ENCODE results near the gene RFNG. TPM values are rescaled to one million over a fixed set of nuclear protein-coding genes. Genes with fewer than 3 reads are reported as not detected.
A peak's percentile ranks its signal among the peaks of the same experiment; 100 is the strongest.

Gene RFNG
- total and polyA plus RNA-seq, 4 donors, result 29.1 to 38.2 (median 36.1) TPM

GRCh38 chr17:82007228-82007494, 44.5 kb downstream of the RFNG start:
- Histone ChIP-seq H3K36me3 (ENCODE audit: control insufficient read depth in 4 of 4, insufficient read depth in 4 of 4, low read length in 4 of 4) (peaks cover 0 to 17% (median 0%) of the 10 kb centered on the region in 4 donors), H3K9me3 (ENCODE audit: control insufficient read depth in 4 of 4, insufficient read depth in 3 of 4, low read length in 3 of 4) (no peaks in the 10 kb centered on the region), H3K27ac (ENCODE audit: low read depth in 1 of 2, low read length in 1 of 2) (no peak overlapping the region), H3K27me3 (ENCODE audit: control insufficient read depth in 3 of 3, insufficient read depth in 3 of 3, low read length in 2 of 3) (no peaks in the 10 kb centered on the region), H3K4me1 (ENCODE audit: control insufficient read depth in 5 of 5, insufficient read depth in 5 of 5, low read length in 5 of 5) (peaks cover 3 to 22% (median 8%) of the 10 kb centered on the region in 5 donors), H3K4me3 (no peak overlapping the region), H3K9ac (ENCODE audit: insufficient read depth in 1 of 2, low read length in 2 of 2) (no peak overlapping the region)
- ATAC-seq (ENCODE audit: insufficient read depth, low FRiP score), result no peak
- WGBS, 2 donors, result 89 to 90% methylated on average over 6 of the region's 6 CpGs
- TF ChIP-seq CTCF (IDR thresholded peaks at IDR 0.05; ENCODE audit: control extremely low read depth, extremely low read depth), result no peak
- DNase-seq, result no peak

- H3K9ac ChIP-seq (ENCODE audit: insufficient read depth in 1 of 2, low read length in 2 of 2), result no peak overlapping the region
- H3K4me1 ChIP-seq (ENCODE audit: control insufficient read depth in 5 of 5, insufficient read depth in 5 of 5, low read length in 5 of 5), result peaks cover 3 to 20% (median 8%) of the 10 kb centered on the region in 5 donors
- no peaks in the 10 kb centered on the region for H3K27me3 ChIP-seq (ENCODE audit: control insufficient read depth in 3 of 3, insufficient read depth in 3 of 3, low read length in 2 of 3)
- peaks cover 0 to 17% (median 0%) of the 10 kb centered on the region in 4 donors for H3K36me3 ChIP-seq (ENCODE audit: control insufficient read depth in 4 of 4, insufficient read depth in 4 of 4, low read length in 4 of 4)
- H3K9me3 ChIP-seq (ENCODE audit: control insufficient read depth in 4 of 4, insufficient read depth in 3 of 4, low read length in 3 of 4), result no peaks in the 10 kb centered on the region
- ATAC-seq (ENCODE audit: insufficient read depth, low FRiP score) (no peak), DNase-seq (peak; percentile 64 to 72 (median 66))
- H3K4me3 ChIP-seq, result no peak overlapping the region
- no peak for TF ChIP-seq CTCF (IDR thresholded peaks at IDR 0.05; ENCODE audit: control extremely low read depth, extremely low read depth)
- 80 to 93% methylated on average over 19 to 24 of the region's 24 CpGs for WGBS, 2 donors
- no peak overlapping the region for H3K27ac ChIP-seq (ENCODE audit: low read depth in 1 of 2, low read length in 1 of 2)
Measured at GRCh38 chr17:82006468-82007227, 45.0 kb downstream of the RFNG start.

- Histone ChIP-seq H3K9ac (ENCODE audit: insufficient read depth in 1 of 2, low read length in 2 of 2) (no peak overlapping the region), H3K27ac (ENCODE audit: low read depth in 1 of 2, low read length in 1 of 2) (no peak overlapping the region), H3K4me3 (no peak overlapping the region), H3K27me3 (ENCODE audit: control insufficient read depth in 3 of 3, insufficient read depth in 3 of 3, low read length in 2 of 3) (no peaks in the 10 kb centered on the region), H3K36me3 (ENCODE audit: control insufficient read depth in 4 of 4, insufficient read depth in 4 of 4, low read length in 4 of 4) (peaks cover 0 to 11% (median 0%) of the 10 kb centered on the region in 4 donors), H3K4me1 (ENCODE audit: control insufficient read depth in 5 of 5, insufficient read depth in 5 of 5, low read length in 5 of 5) (peaks cover 3 to 26% (median 8%) of the 10 kb centered on the region in 5 donors), H3K9me3 (ENCODE audit: control insufficient read depth in 4 of 4, insufficient read depth in 3 of 4, low read length in 3 of 4) (no peaks in the 10 kb centered on the region)
- TF ChIP-seq CTCF (IDR thresholded peaks at IDR 0.05; ENCODE audit: control extremely low read depth, extremely low read depth), result no peak
- 86 to 88% methylated on average over 30 of the region's 30 CpGs for WGBS, 2 donors
- DNase-seq, result no peak
- ATAC-seq (ENCODE audit: insufficient read depth, low FRiP score), result no peak
Measured at GRCh38 chr17:82005701-82006348, 45.8 kb downstream of the RFNG start.

Measured in lung (tissue), 12 donors.